Nephron progenitor cell (in vitro differentiated cells): ENCODE results near the gene ARHGEF2.

Source experiments
- DNase-seq: peaks from one replicate; pipeline ENCODE4 v3.0.0; 2021
- H3K27ac Mint-ChIP-seq: 2 replicates; pipeline ENCODE4 v1.8.0; 2021; ENCODE audit warnings: mild to moderate bottlenecking, moderate library complexity, mixed read lengths
- H3K27me3 Mint-ChIP-seq: 2 replicates; pipeline ENCODE4 v1.8.0; 2021; ENCODE audit warnings: mild to moderate bottlenecking, low read depth, mixed read lengths; ENCODE audit not compliant: poor library complexity
- H3K36me3 Mint-ChIP-seq: 2 replicates; pipeline ENCODE4 v1.8.0; 2021; ENCODE audit warnings: low read depth, mixed read lengths
- H3K4me1 Mint-ChIP-seq: 2 replicates; pipeline ENCODE4 v1.8.0; 2021; ENCODE audit warnings: mixed read lengths
- H3K4me3 Mint-ChIP-seq: 2 replicates; pipeline ENCODE4 v1.8.0; 2021; ENCODE audit warnings: mild to moderate bottlenecking, moderate library complexity, mixed read lengths
- H3K9me3 Mint-ChIP-seq: 2 replicates; pipeline ENCODE4 v1.8.0; 2021; ENCODE audit warnings: mild to moderate bottlenecking, moderate library complexity, mixed read lengths
- TF ChIP-seq, protein P1 (sequence below): fragments of 200-600 bp; sonication (generic); IDR thresholded peaks from 2 replicates; pipeline ENCODE4 v1.5.0; 2021; ENCODE audit warnings: antibody characterized with exemption

Gene ARHGEF2

DNA sequence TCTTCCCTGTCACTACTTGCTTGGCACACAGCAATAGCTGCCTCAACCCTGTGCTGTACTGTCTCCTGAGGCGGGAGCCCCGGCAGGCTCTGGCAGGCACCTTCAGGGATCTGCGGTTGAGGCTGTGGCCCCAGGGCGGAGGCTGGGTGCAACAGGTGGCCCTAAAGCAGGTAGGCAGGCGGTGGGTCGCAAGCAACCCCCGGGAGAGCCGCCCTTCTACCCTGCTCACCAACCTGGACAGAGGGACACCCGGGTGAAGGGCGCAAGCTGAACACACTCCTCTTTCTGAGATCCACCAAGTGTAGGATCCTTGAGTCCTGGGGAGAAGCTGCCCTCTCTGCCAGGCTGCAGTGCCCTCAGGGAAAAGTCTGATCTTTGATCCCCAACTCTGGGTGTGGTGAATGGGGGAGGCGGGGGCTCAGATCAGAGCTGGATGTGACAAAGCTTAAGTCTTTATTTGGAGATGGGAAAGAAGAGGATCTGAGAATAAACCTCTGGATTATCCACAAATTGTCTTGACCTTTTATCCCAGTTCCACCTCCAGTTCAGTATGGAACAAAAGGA is 35.7 kb downstream of the ARHGEF2 start:
- peak overlapping the region; percentile 90 for H3K27ac Mint-ChIP-seq
- H3K9me3 Mint-ChIP-seq, result no peaks in the 10 kb centered on the region

DNA sequence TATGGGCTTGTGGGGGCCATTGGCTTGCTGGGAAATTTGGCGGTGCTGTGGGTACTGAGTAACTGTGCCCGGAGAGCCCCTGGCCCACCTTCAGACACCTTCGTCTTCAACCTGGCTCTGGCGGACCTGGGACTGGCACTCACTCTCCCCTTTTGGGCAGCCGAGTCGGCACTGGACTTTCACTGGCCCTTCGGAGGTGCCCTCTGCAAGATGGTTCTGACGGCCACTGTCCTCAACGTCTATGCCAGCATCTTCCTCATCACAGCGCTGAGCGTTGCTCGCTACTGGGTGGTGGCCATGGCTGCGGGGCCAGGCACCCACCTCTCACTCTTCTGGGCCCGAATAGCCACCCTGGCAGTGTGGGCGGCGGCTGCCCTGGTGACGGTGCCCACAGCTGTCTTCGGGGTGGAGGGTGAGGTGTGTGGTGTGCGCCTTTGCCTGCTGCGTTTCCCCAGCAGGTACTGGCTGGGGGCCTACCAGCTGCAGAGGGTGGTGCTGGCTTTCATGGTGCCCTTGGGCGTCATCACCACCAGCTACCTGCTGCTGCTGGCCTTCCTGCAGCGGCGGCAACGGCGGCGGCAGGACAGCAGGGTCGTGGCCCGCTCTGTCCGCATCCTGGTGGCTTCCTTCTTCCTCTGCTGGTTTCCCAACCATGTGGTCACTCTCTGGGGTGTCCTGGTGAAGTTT is 36.4 kb downstream of the ARHGEF2 start:
- Mint-ChIP-seq H3K9me3 (no peaks in the 10 kb centered on the region), H3K27me3 (peaks cover 6% of the 10 kb centered on the region), H3K4me3 (no peak overlapping the region), H3K4me1 (peaks cover 69% of the 10 kb centered on the region), H3K27ac (no peak overlapping the region), H3K36me3 (peaks cover 5% of the 10 kb centered on the region)
- TF ChIP-seq, protein P1, sequence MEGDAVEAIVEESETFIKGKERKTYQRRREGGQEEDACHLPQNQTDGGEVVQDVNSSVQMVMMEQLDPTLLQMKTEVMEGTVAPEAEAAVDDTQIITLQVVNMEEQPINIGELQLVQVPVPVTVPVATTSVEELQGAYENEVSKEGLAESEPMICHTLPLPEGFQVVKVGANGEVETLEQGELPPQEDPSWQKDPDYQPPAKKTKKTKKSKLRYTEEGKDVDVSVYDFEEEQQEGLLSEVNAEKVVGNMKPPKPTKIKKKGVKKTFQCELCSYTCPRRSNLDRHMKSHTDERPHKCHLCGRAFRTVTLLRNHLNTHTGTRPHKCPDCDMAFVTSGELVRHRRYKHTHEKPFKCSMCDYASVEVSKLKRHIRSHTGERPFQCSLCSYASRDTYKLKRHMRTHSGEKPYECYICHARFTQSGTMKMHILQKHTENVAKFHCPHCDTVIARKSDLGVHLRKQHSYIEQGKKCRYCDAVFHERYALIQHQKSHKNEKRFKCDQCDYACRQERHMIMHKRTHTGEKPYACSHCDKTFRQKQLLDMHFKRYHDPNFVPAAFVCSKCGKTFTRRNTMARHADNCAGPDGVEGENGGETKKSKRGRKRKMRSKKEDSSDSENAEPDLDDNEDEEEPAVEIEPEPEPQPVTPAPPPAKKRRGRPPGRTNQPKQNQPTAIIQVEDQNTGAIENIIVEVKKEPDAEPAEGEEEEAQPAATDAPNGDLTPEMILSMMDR, result no peak
- DNase-seq, result no peak

More for the DNA sequence above, 35.7 kb downstream of the ARHGEF2 start:
- TF ChIP-seq, protein P1, result no peak
- Mint-ChIP-seq H3K4me1 (peaks cover 73% of the 10 kb centered on the region), H3K4me3 (no peak overlapping the region), H3K36me3 (peaks cover 11% of the 10 kb centered on the region), H3K27me3 (peaks cover 6% of the 10 kb centered on the region)
- DNase-seq, result no peak

DNA sequence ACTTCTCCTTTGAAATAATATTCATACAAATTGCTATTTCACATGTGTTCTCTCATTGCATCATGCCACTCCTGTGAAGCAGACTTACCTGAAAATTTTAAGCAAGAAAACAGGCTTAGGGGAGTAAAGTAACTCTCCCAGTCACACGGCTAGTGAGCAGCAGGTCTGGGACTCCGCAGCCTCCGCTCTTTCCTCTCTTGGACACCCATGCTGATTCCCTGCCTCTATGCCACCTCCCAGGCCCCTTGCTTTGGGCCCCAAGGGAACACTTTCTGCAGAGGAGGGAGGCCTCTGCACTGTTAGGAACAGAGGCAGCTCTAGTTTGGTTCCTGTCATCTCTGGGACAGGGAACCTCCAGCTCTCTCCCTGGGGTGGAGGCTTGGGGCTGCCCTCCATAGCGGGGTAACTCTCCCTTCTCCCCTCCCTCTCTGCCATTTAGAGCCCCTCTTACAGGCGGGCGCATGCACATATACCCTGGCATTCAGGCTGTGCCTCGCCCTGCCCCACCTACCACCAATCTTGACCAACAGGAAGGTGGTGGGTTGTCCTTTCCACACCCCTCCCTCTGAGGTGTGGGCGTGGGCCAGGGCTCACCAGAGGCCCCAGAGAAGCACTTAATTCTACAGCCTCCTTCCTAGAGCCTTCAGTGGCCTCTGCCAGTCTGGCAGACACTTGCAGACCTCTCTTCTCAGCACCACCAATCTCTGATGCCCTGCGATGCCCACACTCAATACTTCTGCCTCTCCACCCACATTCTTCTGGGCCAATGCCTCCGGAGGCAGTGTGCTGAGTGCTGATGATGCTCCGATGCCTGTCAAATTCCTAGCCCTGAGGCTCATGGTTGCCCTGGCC is 37.1 kb downstream of the ARHGEF2 start, which contains the start of gene RXFP4:
RXFP4 (plus strand) TSS at position 646 of the 852 bp plus-strand sequence; CDS start at position 718, 72 bp downstream.
- no peaks in the 10 kb centered on the region for H3K9me3 Mint-ChIP-seq
- H3K4me1 Mint-ChIP-seq, result peaks cover 62% of the 10 kb centered on the region
- peak within 1 kb of the TSS; percentile 56 for H3K27ac Mint-ChIP-seq
- no peak for DNase-seq
- TF ChIP-seq, protein P1, result no peak
- H3K36me3 Mint-ChIP-seq, result no peaks in the 10 kb centered on the region
- peak within 1 kb of the TSS; percentile 52 for H3K4me3 Mint-ChIP-seq
- peaks cover 6% of the 10 kb centered on the region for H3K27me3 Mint-ChIP-seq

DNA sequence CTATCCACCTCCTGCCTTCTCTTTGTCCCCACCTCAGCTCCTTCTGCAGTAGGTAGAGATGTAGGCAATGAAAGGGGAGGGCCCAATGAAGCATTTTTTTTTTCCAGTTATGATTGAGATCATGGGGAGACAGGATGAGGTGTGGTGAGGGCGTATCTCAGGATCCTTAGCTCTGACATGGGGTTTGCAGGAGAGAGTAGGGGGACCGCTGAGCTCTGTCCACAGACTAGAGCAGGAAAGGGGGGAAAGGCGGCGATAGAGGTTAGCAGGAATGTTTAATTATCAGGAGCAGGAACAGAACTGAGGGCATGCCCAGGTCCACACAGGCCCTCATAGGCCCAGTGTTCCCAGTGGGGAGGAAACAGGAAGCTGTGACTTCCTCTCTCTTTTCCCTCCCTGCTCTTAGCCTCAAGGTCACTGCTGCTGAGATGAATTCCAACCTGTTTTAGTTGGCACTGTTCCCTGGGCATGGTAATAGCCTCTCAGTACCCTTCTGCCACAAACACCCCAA is 37.8 kb downstream of the ARHGEF2 start:
- no peak for DNase-seq
- Mint-ChIP-seq H3K27ac (peak overlapping the region; percentile 56), H3K4me3 (no peak overlapping the region)

DNA sequence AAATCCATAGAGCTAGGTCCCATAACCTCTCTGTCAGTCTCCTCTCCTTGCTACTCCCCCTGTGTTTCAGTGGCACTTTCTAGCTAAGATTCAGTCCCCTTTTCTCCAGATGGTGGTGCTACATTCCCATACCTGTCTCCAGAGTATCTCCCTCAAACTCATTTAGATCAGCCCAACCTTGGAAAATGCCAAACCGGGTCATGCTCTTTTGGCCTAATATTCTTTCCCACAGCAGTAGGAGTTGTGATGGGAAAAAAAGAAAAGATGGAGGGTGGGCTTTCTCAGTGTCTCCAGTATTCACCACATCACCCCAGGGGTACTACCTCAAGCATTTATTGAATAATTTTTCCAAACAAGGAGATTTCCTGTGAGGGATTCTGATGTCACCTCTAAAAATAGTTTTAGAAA is 40.1 kb downstream of the ARHGEF2 start:
- TF ChIP-seq, protein P1, result peak; percentile 45
- no peak overlapping the region for H3K4me3 Mint-ChIP-seq
- H3K9me3 Mint-ChIP-seq, result no peaks in the 10 kb centered on the region
- peaks cover under 1% of the 10 kb centered on the region for H3K36me3 Mint-ChIP-seq
- H3K27ac Mint-ChIP-seq, result no peak overlapping the region
- peaks cover 37% of the 10 kb centered on the region for H3K4me1 Mint-ChIP-seq
- DNase-seq, result no peak
- H3K27me3 Mint-ChIP-seq, result no peaks in the 10 kb centered on the region

More for the DNA sequence above, 37.8 kb downstream of the ARHGEF2 start:
- Mint-ChIP-seq H3K36me3 (no peaks in the 10 kb centered on the region), H3K4me1 (peaks cover 55% of the 10 kb centered on the region), H3K9me3 (no peaks in the 10 kb centered on the region), H3K27me3 (peaks cover 6% of the 10 kb centered on the region)
- TF ChIP-seq, protein P1, result no peak
